GM23248 (cell line): ENCODE measurements around the gene FUNDC2. TPM values are rescaled to one million over a fixed set of nuclear protein-coding genes. Genes with fewer than 3 reads are reported as not detected.

Source experiments
- DNase-seq: peaks from one replicate; pipeline ENCODE4 v3.0.0-alpha.2; 2015
- H2AFZ ChIP-seq: fragments of 200-600 bp; sonication (generic); 2 replicates; pipeline ENCODE4 v1.6.1; 2016; ENCODE audit warnings: antibody characterized with exemption
- H3F3A ChIP-seq: fragments of 200-600 bp; sonication (generic); 2 replicates; pipeline ENCODE4 v1.6.1; 2016; ENCODE audit warnings: mild to moderate bottlenecking, antibody characterized with exemption, mixed run types; ENCODE audit not compliant: insufficient read depth
- H3K27ac ChIP-seq: fragments of 200-600 bp; sonication (generic); 2 replicates; pipeline ENCODE4 v1.5.1; 2016; ENCODE audit warnings: mild to moderate bottlenecking
- H3K27me3 ChIP-seq: fragments of 200-600 bp; sonication (generic); replicated peaks from 2 replicates; pipeline ENCODE4 v1.6.1; 2016; ENCODE audit warnings: mild to moderate bottlenecking; ENCODE audit not compliant: insufficient read depth
- H3K36me3 ChIP-seq: fragments of 200-600 bp; sonication (generic); 2 replicates; pipeline ENCODE4 v1.6.1; 2016; ENCODE audit warnings: low read depth, mild to moderate bottlenecking
- H3K4me1 ChIP-seq: fragments of 200-600 bp; sonication (generic); 2 replicates; pipeline ENCODE4 v1.6.1; 2016; ENCODE audit warnings: mild to moderate bottlenecking; ENCODE audit not compliant: insufficient read depth
- H3K4me2 ChIP-seq: fragments of 200-600 bp; sonication (generic); one replicate; pipeline ENCODE4 v1.6.1; 2016; ENCODE audit warnings: mild to moderate bottlenecking; ENCODE audit not compliant: unreplicated experiment
- H3K4me3 ChIP-seq: fragments of 200-600 bp; sonication (generic); 2 replicates; pipeline ENCODE4 v1.5.1; 2016; ENCODE audit warnings: mild to moderate bottlenecking
- H3K79me2 ChIP-seq: fragments of 200-600 bp; sonication (generic); 2 replicates; pipeline ENCODE4 v1.6.1; 2016; ENCODE audit warnings: mild to moderate bottlenecking; ENCODE audit not compliant: insufficient read depth
- H3K9ac ChIP-seq: fragments of 200-600 bp; sonication (generic); 2 replicates; pipeline ENCODE4 v1.6.1; 2016; ENCODE audit warnings: mild to moderate bottlenecking
- H3K9me2 ChIP-seq: fragments of 200-600 bp; sonication (generic); 2 replicates; pipeline ENCODE4 v1.6.1; 2016; ENCODE audit warnings: mixed run types, mild to moderate bottlenecking, moderate library complexity; ENCODE audit not compliant: insufficient read depth
- H3K9me3 ChIP-seq: fragments of 200-600 bp; sonication (generic); one replicate; pipeline ENCODE4 v1.6.1; 2017; ENCODE audit warnings: low read depth
- H4K20me1 ChIP-seq: fragments of 200-600 bp; sonication (generic); 2 replicates; pipeline ENCODE4 v1.6.0; 2016; ENCODE audit not compliant: insufficient read depth
- EZH2 ChIP-seq: fragments of 200-600 bp; sonication (generic); IDR thresholded peaks from 2 replicates; pipeline ENCODE4 v1.6.1; 2018; ENCODE audit warnings: antibody characterized with exemption, mild to moderate bottlenecking; ENCODE audit not compliant: insufficient read depth, poor library complexity, severe bottlenecking
- EZH2phosphoT487 ChIP-seq: fragments of 200-600 bp; sonication (generic); IDR thresholded peaks from 2 replicates; pipeline ENCODE4 v1.6.1; 2018; ENCODE audit warnings: antibody characterized with exemption, moderate library complexity, mild to moderate bottlenecking, low read depth; ENCODE audit not compliant: insufficient read depth
- WGBS, 2 experiments: methylation state at CpG; one replicate each; pipeline ENCODE4 v1.1.6; 2015 to 2017; ENCODE audit warnings: low lambda C conversion rate in 2 of 2, low coverage in 1 of 2; ENCODE audit errors: missing lambda C conversion rate in 2 of 2; 5-methylcytosine and 5-hydroxymethylcytosine counted together
- in situ Hi-C: fragments of 300-500 bp; cut with MboI; formaldehyde crosslinking; loops from 2 replicates; pipeline ENCODE4 v1.15.0; 2020
- polyA plus RNA-seq: library from polyadenylated mRNA; unstranded; fragments of >200 nt; fragmentation: Nextera tagmentation; extraction: Ambion mirVana; gene quantifications from 2 replicates; pipeline ENCODE4 v1.2.1, GENCODE V29; 2016
- total RNA-seq: library from RNA; depleted of rRNA; stranded (reverse); fragments of >200 nt; shearing (Covaris generic); gene quantifications from 2 replicates; pipeline ENCODE4 v1.2.3, GENCODE V29; 2014; rRNA removed

The FUNDC2 gene
- total and polyA plus RNA-seq, 2 experiments from 2014 or later = 35.2 to 86.9 TPM

GRCh38 chrX:155105919-155106318, 79.3 kb downstream of the FUNDC2 start:
- no peak for DNase-seq
- Histone ChIP-seq H4K20me1 (no peaks in the 10 kb centered on the region), H3K27me3 (no peaks in the 10 kb centered on the region), H3K4me2 (no peak overlapping the region), H3K9ac (no peak overlapping the region), H3K4me3 (no peak overlapping the region), H3K27ac (no peak overlapping the region), H3K79me2 (no peaks in the 10 kb centered on the region), H3K9me3 (no peaks in the 10 kb centered on the region), H3K36me3 (no peaks in the 10 kb centered on the region), H3K9me2 (no peaks in the 10 kb centered on the region), H3K4me1 (no peaks in the 10 kb centered on the region), H2AFZ (no peak overlapping the region), H3F3A (no peaks in the 10 kb centered on the region)
- in situ Hi-C loops = no loop called here
- TF ChIP-seq EZH2phosphoT487 = no peak
- TF ChIP-seq EZH2 = no peak
- WGBS, 2 experiments = 97 to 100% methylated on average over 2 of the region's 2 CpGs

- no peaks in the 10 kb centered on the region for H3K9me3 ChIP-seq
- H3K9me2 ChIP-seq = no peaks in the 10 kb centered on the region
- H3K79me2 ChIP-seq = no peaks in the 10 kb centered on the region
- H3K4me1 ChIP-seq = no peaks in the 10 kb centered on the region
- no peaks in the 10 kb centered on the region for H3K27me3 ChIP-seq
- H3K36me3 ChIP-seq = no peaks in the 10 kb centered on the region
- H3F3A ChIP-seq = no peaks in the 10 kb centered on the region
- H3K27ac ChIP-seq = no peak overlapping the region
- H3K4me2 ChIP-seq = no peak overlapping the region
- H4K20me1 ChIP-seq = no peaks in the 10 kb centered on the region
- no peak overlapping the region for H2AFZ ChIP-seq
- in situ Hi-C loops = no loop called here
- H3K9ac ChIP-seq = no peak overlapping the region
- no peak for DNase-seq
- no peak for TF ChIP-seq EZH2
- TF ChIP-seq EZH2phosphoT487 = no peak
- H3K4me3 ChIP-seq = no peak overlapping the region
These were observed 81.8 kb downstream of the FUNDC2 start for GRCh38 chrX:155108427-155108826.

Other genes with a start within 250 kb of the FUNDC2 start
- gene MPP1, start 221.4 kb upstream of the FUNDC2 start, total RNA-seq = 16.7 and 22.7 TPM in 2 replicates
- gene MPP1, start 221.4 kb upstream of the FUNDC2 start, polyA plus RNA-seq = 16.6 and 17.4 TPM in 2 replicates
- gene SMIM9, start 192.2 kb upstream of the FUNDC2 start, total RNA-seq = not detected in 2 replicates
- gene SMIM9, start 192.2 kb upstream of the FUNDC2 start, polyA plus RNA-seq = not detected in 2 replicates
- 2.9 and 11.1 TPM in 2 replicates for gene F8A1, start 140.5 kb upstream of the FUNDC2 start, total RNA-seq
- 18.9 and 23.4 TPM in 2 replicates for gene F8A1, start 140.5 kb upstream of the FUNDC2 start, polyA plus RNA-seq
- gene F8, start 4.1 kb upstream of the FUNDC2 start, total RNA-seq = 1.6 and 4.1 TPM in 2 replicates
- 5.5 and 6.9 TPM in 2 replicates for gene F8, start 4.1 kb upstream of the FUNDC2 start, polyA plus RNA-seq
- gene CMC4, start 44.3 kb downstream of the FUNDC2 start, total RNA-seq = 11.8 and 19.7 TPM in 2 replicates
- gene CMC4, start 44.3 kb downstream of the FUNDC2 start, polyA plus RNA-seq = 20.1 and 20.2 TPM in 2 replicates
- 1.8 and 6.3 TPM in 2 replicates for gene MTCP1, start 44.3 kb downstream of the FUNDC2 start, total RNA-seq
- 23.5 and 25.8 TPM in 2 replicates for gene MTCP1, start 44.3 kb downstream of the FUNDC2 start, polyA plus RNA-seq
- 8.1 and 10.4 TPM in 2 replicates for gene BRCC3, start 44.7 kb downstream of the FUNDC2 start, total RNA-seq
- 27.1 and 27.7 TPM in 2 replicates for gene BRCC3, start 44.7 kb downstream of the FUNDC2 start, polyA plus RNA-seq
- gene VBP1, start 189.6 kb downstream of the FUNDC2 start, total RNA-seq = 61.0 and 62.0 TPM in 2 replicates
- gene VBP1, start 189.6 kb downstream of the FUNDC2 start, polyA plus RNA-seq = 72.7 and 75.2 TPM in 2 replicates
- gene RAB39B, start 237.6 kb downstream of the FUNDC2 start, total RNA-seq = 2.0 and 3.1 TPM in 2 replicates
- 1.1 and 1.9 TPM in 2 replicates for gene RAB39B, start 237.6 kb downstream of the FUNDC2 start, polyA plus RNA-seq